HG03159 (cell line): Measurements from ENCODE around the gene BIRC6.
"Not testable (repeated sequence)": the region's sequence is repeated elsewhere in the genome, so short reads cannot be mapped to it uniquely, and the experiment has no call there.

ENCODE experiments used
- ATAC-seq: cut with Tn5 transposase; IDR thresholded peaks from one replicate; pipeline ENCODE4 v1.9.1; 2021; ENCODE audit warnings: mild to moderate bottlenecking, moderate library complexity; ENCODE audit not compliant: unreplicated experiment

The BIRC6 gene

GRCh38 chr2:32496662-32497061 is 139.8 kb downstream of the BIRC6 start:
- ATAC-seq = no peak

GRCh38 chr2:32498306-32498705 is 141.5 kb downstream of the BIRC6 start:
- no peak for ATAC-seq

- no peak for ATAC-seq
These were observed 146.1 kb downstream of the BIRC6 start for GRCh38 chr2:32502941-32503340.

- no peak for ATAC-seq
These were observed 148.2 kb downstream of the BIRC6 start for GRCh38 chr2:32504877-32505478.

GRCh38 chr2:32506446-32506845 is 149.6 kb downstream of the BIRC6 start:
- no peak for ATAC-seq

DNA sequence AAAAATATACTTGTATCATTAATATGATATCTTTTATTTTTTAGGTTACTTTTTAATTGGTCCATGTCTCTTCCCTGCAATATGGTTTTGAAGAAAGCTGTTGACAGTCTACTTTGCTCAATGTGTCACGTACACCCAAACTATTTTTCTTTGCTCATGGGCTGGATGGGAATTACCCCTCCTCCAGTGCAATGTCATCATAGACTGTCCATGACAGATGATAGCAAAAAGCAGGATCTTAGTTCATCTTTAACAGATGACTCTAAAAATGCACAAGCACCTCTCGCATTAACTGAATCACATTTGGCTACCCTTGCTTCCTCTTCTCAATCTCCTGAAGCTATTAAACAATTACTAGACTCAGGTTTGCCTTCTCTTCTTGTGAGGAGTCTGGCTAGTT is 158.1 kb downstream of the BIRC6 start:
- ATAC-seq = no peak

- no peak for ATAC-seq
These were observed 159.7 kb downstream of the BIRC6 start for GRCh38 chr2:32516567-32516966.

DNA sequence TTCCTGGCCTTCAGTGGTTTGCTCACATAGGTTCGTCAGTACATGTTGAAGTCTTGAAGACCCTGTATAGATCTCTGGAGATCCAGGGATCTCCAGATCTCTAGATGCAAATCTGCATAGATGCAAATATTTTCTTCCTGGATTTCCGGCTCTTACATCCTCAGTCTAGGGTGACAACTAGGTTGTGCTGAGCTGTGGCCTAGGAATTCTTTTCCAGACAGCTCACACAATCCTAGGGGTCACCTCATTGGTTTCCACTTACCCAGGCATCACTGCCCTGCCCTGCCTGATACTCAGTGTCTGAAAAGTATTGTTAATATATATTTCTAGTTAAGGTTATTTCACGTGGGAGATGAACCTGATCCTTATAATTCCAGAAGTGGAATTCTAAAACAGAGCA is 165.9 kb downstream of the BIRC6 start:
- ATAC-seq = no peak

DNA sequence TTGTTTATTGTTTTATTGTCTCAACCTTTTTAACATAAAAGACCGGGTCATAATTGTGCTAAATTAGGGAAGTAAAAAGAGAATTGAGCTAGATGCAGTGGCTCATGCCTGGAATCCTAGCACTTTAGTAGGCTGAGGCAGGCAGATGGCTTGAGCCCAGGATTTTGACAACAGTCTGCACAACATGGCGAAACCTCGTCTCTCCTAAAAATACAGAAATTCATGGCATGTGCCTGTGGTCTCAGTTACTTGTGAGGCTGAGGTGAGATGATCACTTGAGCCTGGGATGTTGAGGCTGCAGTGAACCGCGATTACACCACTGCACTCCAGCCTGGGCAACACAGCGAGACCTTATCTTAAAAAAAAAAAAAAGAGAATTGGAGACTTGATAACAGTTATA is 166.9 kb downstream of the BIRC6 start:
- no peak for ATAC-seq

DNA sequence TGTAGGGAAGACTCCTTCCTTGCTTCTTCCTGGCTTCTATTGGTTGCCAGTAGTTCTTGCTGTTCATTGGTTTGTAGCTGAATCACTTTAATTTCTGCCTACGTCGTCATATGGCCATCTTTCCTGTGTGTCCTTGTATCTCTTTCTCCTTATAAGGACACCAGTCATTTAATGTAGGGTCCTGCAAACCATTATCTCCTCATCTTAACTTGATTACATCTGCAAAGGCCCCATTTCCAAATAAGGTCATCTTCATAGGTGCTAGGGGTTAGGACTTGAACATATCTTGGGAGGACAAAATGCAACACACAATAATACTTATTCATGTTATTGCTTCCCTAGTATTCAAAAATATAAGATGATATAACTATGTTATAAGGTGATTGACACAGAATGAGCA is 175.5 kb downstream of the BIRC6 start:
- ATAC-seq = no peak

GRCh38 chr2:32532961-32533360 is 176.1 kb downstream of the BIRC6 start:
- ATAC-seq = no peak

- no peak for ATAC-seq
These were observed 178.0 kb downstream of the BIRC6 start for GRCh38 chr2:32534831-32535230.

DNA sequence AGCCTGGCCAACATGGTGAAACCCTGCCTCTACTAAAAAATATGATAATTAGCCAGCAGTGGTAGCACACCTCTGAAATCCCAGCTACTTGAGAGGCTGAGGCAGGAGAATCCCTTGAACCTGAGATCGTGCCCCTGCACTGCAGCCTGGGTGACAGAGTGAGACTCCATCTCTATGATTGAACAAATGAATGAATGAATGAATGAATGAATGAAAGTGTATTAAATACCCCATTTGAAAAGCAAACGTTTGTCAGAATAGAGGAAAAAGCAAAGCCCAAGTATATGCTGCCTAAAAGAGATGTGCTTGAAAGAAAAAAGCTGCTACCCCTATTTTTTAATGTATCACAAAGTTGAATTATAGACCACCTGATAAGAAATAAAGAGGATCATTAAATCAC is 181.9 kb downstream of the BIRC6 start:
- no peak for ATAC-seq

GRCh38 chr2:32552483-32552882 is 195.7 kb downstream of the BIRC6 start:
- ATAC-seq = not testable (repeated sequence)

- peak; percentile 93 for ATAC-seq
These were observed 197.1 kb downstream of the BIRC6 start for GRCh38 chr2:32553829-32554432.

DNA sequence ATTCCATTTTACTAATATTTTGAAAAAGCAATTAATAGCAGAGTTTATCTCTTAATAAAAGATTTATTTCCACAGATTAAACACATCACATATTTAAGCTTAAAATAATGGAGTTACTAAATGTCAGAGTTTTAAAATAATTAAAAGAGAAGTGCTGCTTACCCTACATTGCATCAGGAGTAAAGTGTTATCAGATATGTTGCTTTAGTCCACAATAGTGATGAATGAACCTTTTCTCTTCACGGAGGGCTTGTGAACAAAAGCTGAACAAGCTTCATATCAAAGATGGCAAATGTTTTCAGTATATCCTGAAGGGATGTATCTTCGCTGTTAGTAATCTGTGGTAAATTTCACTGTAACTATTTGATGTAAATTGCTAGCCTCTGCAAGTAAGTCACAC is 201.7 kb downstream of the BIRC6 start:
- ATAC-seq = no peak

DNA sequence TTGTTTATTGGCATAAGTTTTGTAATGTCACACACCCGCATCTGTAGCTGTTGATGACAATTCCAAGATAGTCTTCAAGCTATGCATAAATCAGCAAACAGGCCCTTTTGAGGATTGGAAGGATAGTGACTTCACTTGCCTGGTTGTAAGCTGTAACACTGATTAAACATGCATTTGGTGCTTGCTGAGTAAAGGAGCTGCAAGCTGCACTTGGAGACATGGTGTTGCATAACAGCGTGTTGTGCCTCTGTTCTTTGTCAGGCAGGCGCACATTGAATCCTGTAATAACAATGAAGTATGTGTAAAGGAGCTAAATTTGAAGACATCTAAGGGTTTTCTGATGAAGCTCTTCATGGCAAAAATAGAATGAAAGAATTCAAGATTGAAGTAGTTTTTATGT is 202.3 kb downstream of the BIRC6 start:
- no peak for ATAC-seq

DNA sequence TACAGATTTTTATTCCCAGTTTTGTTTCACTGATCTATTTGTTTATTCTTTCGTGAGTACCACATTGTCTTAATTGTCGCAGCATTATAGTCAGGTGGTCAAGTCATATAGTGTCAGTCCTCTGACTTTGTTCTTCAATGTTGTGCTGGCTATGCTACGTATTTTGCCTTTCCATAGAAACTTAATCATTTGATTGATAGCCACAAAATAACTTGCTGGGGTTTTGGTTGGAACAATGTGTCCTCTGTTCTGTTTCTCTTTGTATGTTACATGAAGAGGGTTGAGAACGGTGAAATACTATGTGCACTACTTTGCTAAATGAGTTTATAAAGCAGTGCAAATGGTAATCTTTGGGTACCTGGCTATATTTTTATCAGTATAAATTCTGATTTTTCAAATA is 206.1 kb downstream of the BIRC6 start:
- no peak for ATAC-seq

- ATAC-seq = no peak
These were observed 207.7 kb downstream of the BIRC6 start for GRCh38 chr2:32564417-32565035.

GRCh38 chr2:32565902-32566301 is 209.1 kb downstream of the BIRC6 start:
- no peak for ATAC-seq

GRCh38 chr2:32572030-32572429 is 215.2 kb downstream of the BIRC6 start:
- ATAC-seq = no peak

DNA sequence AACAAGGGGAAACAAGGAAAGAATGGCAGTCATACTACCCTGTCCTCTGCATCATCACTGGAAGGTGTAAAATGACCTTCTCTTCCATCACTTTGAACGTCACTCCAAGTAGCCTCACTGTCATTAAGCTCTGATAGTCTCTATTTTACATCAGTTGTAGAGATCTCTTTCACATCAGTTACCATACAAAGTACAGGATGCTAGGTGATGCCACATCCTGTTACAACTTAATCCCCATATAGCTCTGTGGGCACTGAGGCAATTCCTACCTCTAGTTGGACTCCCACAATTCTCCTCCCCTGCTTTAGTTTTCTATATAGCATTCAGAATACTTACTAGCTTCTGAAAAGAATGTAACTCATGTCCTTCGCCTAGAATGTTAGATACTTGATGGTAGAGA is 215.9 kb downstream of the BIRC6 start:
- no peak for ATAC-seq
